ENCODE results near the gene APBA2.

DNA sequence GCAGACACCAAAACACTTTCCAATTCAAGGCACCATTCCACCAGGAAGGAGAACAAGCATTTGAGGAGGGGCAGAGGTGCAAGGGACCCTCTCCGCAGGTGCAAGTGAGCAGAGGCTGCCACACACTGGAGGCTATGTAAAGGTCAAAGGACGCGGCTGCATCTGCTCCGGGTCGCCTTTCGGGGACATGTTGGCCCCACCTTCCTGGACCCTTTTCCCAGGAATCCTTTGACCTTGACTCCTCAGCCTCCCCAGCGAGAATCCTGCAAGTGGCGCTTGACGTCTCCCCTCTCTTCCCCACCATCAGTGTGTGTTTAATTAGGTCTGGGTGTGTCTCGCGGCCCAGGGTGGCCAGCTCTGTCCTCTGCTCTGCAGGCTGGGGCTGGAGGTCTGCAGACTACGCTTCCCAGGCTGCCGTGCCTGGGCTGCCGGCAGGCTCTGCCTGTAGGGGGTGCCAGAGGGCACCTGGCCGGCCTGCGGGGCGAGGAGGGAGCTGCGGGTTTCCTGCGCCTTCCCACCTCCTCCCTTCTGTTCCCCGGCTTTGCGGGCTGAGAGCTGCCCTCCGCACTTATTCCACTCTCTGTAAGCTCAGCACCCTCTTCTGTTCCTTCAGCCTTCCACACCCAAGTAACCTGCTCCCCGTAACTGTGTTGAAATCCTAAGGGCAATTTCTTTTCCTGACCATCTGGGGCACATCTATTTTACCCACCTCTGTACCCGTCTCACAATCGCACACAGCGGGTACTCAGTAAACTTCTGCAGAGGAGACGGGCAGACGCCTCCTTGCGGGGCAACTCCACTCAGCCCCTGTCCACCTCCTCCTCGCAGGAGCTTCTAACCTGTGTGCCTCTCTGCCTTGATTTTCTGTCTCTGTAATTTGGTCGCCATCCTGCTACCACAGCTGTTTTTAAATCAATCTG is 254.0 kb downstream of the APBA2 start:
- TF ChIP-seq, protein P1, sequence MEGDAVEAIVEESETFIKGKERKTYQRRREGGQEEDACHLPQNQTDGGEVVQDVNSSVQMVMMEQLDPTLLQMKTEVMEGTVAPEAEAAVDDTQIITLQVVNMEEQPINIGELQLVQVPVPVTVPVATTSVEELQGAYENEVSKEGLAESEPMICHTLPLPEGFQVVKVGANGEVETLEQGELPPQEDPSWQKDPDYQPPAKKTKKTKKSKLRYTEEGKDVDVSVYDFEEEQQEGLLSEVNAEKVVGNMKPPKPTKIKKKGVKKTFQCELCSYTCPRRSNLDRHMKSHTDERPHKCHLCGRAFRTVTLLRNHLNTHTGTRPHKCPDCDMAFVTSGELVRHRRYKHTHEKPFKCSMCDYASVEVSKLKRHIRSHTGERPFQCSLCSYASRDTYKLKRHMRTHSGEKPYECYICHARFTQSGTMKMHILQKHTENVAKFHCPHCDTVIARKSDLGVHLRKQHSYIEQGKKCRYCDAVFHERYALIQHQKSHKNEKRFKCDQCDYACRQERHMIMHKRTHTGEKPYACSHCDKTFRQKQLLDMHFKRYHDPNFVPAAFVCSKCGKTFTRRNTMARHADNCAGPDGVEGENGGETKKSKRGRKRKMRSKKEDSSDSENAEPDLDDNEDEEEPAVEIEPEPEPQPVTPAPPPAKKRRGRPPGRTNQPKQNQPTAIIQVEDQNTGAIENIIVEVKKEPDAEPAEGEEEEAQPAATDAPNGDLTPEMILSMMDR (IDR thresholded peaks at IDR 0.05 in 8 of 11, conservative IDR thresholded peaks at IDR 0.05 in 3 of 11), result peak; percentile 24 to 91 (median 77)
- TF ChIP-seq POLR2A (IDR thresholded peaks at IDR 0.05), result no peak
